Neural cell (in vitro differentiated cells): Measurements from ENCODE around the gene KRTAP10-4. TPM values are rescaled to one million over a fixed set of nuclear protein-coding genes. Genes with fewer than 3 reads are reported as not detected.
"Not testable (repeated sequence)": the region's sequence is repeated elsewhere in the genome, so short reads cannot be mapped to it uniquely, and the experiment has no call there.

Experiments
- H2AFZ ChIP-seq: fragments of 200-600, 300-800 bp; sonication (generic), shearing (Covaris generic); 2 replicates; pipeline ENCODE4 v1.6.0; 2014; ENCODE audit warnings: low read depth, mild to moderate bottlenecking, antibody characterized with exemption, low read length, moderate library complexity
- H3F3A ChIP-seq: fragments of 200-600 bp; shearing (Covaris generic); 2 replicates; pipeline ENCODE4 v1.6.1; 2016; ENCODE audit warnings: mild to moderate bottlenecking, moderate library complexity, mixed read lengths, antibody characterized with exemption, low read length; ENCODE audit not compliant: insufficient read depth, poor library complexity, severe bottlenecking
- H3K27ac ChIP-seq: fragments of 200-600, 300-800 bp; sonication (generic), shearing (Covaris generic); 2 replicates; pipeline ENCODE4 v1.5.1; 2014; ENCODE audit warnings: mild to moderate bottlenecking, low read length, moderate library complexity
- H3K27me3 ChIP-seq: fragments of 300-800, 200-600 bp; sonication (generic), shearing (Covaris generic); 2 replicates; pipeline ENCODE4 v1.6.0; 2014; ENCODE audit warnings: mild to moderate bottlenecking, low read depth, low read length, moderate library complexity; ENCODE audit not compliant: insufficient read depth
- H3K36me3 ChIP-seq: fragments of 300-800, 200-600 bp; sonication (generic), shearing (Covaris generic); 2 replicates; pipeline ENCODE4 v1.5.1; 2014; ENCODE audit warnings: mild to moderate bottlenecking, antibody characterized with exemption, low read length, moderate library complexity; ENCODE audit not compliant: insufficient read depth
- H3K4me2 ChIP-seq: fragments of 300-800, 200-600 bp; sonication (generic), shearing (Covaris generic); 2 replicates; pipeline ENCODE4 v1.6.0; 2014; ENCODE audit warnings: mild to moderate bottlenecking, low read length
- H3K4me3 ChIP-seq: fragments of 300-800, 200-600 bp; sonication (generic), shearing (Covaris generic); 2 replicates; pipeline ENCODE4 v1.5.1; 2014; ENCODE audit warnings: mild to moderate bottlenecking, low read length, moderate library complexity
- H3K79me2 ChIP-seq: fragments of 200-600 bp; shearing (Covaris generic); replicated peaks from 2 replicates; pipeline ENCODE4 v1.6.0; 2014; ENCODE audit warnings: mild to moderate bottlenecking, low read length, moderate library complexity; ENCODE audit not compliant: insufficient read depth
- H3K9ac ChIP-seq: fragments of 300-800, 200-600 bp; sonication (generic), shearing (Covaris generic); 2 replicates; pipeline ENCODE4 v1.6.1; 2016; ENCODE audit warnings: mild to moderate bottlenecking, low read length, mixed read lengths
- H3K9me2 ChIP-seq: fragments of 200-600 bp; shearing (Covaris generic); 2 replicates; pipeline ENCODE4 v1.6.1; 2016; ENCODE audit warnings: mild to moderate bottlenecking, low read length, mixed read lengths; ENCODE audit not compliant: insufficient read depth
- H3K9me3 ChIP-seq: fragments of 200-600, 300-800 bp; sonication (generic), shearing (Covaris generic); 2 replicates; pipeline ENCODE4 v1.6.1; 2016; ENCODE audit warnings: mild to moderate bottlenecking, mixed run types, low read length, moderate library complexity, mixed read lengths
- H4K20me1 ChIP-seq: fragments of 200-600 bp; shearing (Covaris generic); 2 replicates; pipeline ENCODE4 v1.6.1; 2016; ENCODE audit warnings: mild to moderate bottlenecking, mixed run types; ENCODE audit not compliant: insufficient read depth
- CTCF ChIP-seq: fragments of 450-650 bp; IDR thresholded peaks from 2 replicates; pipeline ENCODE4 v1.5.1; 2014; ENCODE audit warnings: antibody characterized with exemption, mild to moderate bottlenecking, moderate library complexity; ENCODE audit not compliant: poor library complexity, severe bottlenecking
- EP300 ChIP-seq: fragments of 450-650 bp; conservative IDR thresholded peaks from 2 replicates; pipeline ENCODE4 v1.6.1; 2014; ENCODE audit warnings: antibody characterized with exemption, mild to moderate bottlenecking, moderate library complexity; ENCODE audit not compliant: poor library complexity, severe bottlenecking
- EZH2 ChIP-seq: fragments of 200-600, 300-800 bp; shearing (Covaris generic), sonication (generic); IDR thresholded peaks from 2 replicates; pipeline ENCODE4 v1.6.1; 2014; ENCODE audit warnings: antibody characterized with exemption, low read length, borderline replicate concordance, mild to moderate bottlenecking; ENCODE audit not compliant: insufficient read depth, poor library complexity, severe bottlenecking
- MXI1 ChIP-seq: fragments of 450-650 bp; conservative IDR thresholded peaks from 2 replicates; pipeline ENCODE4 v1.6.1; 2014; ENCODE audit warnings: antibody characterized with exemption, mild to moderate bottlenecking; ENCODE audit not compliant: poor library complexity, severe bottlenecking
- POLR2AphosphoS5 ChIP-seq: IDR thresholded peaks from 2 replicates; pipeline ENCODE4 v1.6.1; 2012
- RAD21 ChIP-seq: fragments of 450-650 bp; conservative IDR thresholded peaks from 2 replicates; pipeline ENCODE4 v1.6.1; 2014; ENCODE audit warnings: antibody characterized with exemption, mild to moderate bottlenecking, moderate library complexity
- REST ChIP-seq: IDR thresholded peaks from 2 replicates; pipeline ENCODE4 v1.6.1; 2012; ENCODE audit warnings: borderline replicate concordance
- SMC3 ChIP-seq: fragments of 450-650 bp; conservative IDR thresholded peaks from 2 replicates; pipeline ENCODE4 v1.6.1; 2014; ENCODE audit warnings: antibody characterized with exemption, mild to moderate bottlenecking, moderate library complexity; ENCODE audit not compliant: poor library complexity
- TAF1 ChIP-seq: IDR thresholded peaks from 2 replicates; pipeline ENCODE4 v1.6.1; 2012; ENCODE audit warnings: low read depth
- polyA plus RNA-seq: library from polyadenylated mRNA; depleted of rRNA; stranded (reverse); fragments of >200 nt; gene quantifications from 2 replicates; pipeline ENCODE4 v1.2.3, GENCODE V29; 2014

KRTAP10-4 gene
- polyA plus RNA-seq, 1 donor from 2014 or later: not detected

DNA sequence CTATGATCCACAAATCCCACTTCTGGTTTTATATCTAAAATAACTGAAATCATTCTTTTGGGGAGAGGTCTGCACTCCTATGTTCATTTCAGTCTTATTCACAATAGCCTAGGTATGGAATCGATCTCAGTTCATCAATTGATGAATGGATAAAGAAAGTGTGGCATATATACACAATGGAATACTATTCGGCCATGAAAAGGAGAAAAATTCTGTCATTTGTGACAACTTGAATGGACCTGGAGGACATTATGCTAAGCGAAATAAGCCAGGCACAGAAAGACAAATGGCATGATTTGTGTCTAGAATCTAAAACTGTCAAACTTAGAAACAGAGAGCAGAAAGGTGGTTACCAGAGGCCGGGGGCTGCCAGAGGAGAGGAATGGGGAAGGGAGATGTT is 33.0 kb downstream of the KRTAP10-4 start:
- H4K20me1 ChIP-seq: no peaks in the 10 kb centered on the region
- TF ChIP-seq CTCF (no peak), TAF1 (no peak), SMC3 (no peak), RAD21 (no peak), MXI1 (no peak), EP300 (no peak), REST (no peak), POLR2AphosphoS5 (no peak), EZH2 (no peak)
- no peak overlapping the region for H3K4me2 ChIP-seq
- no peak overlapping the region for H3K27ac ChIP-seq
- H3K36me3 ChIP-seq: no peaks in the 10 kb centered on the region
- H3K9me3 ChIP-seq: peaks cover 4% of the 10 kb centered on the region
- H2AFZ ChIP-seq: no peak overlapping the region
- H3K27me3 ChIP-seq: no peaks in the 10 kb centered on the region
- no peaks in the 10 kb centered on the region for H3F3A ChIP-seq
- no peaks in the 10 kb centered on the region for H3K9me2 ChIP-seq
- no peak overlapping the region for H3K4me3 ChIP-seq
- no peak overlapping the region for H3K9ac ChIP-seq
- no peaks in the 10 kb centered on the region for H3K79me2 ChIP-seq

GRCh38 chr21:44609193-44609592 is 35.7 kb downstream of the KRTAP10-4 start:
- H3K36me3 ChIP-seq: no peaks in the 10 kb centered on the region
- H2AFZ ChIP-seq: no peak overlapping the region
- no peak overlapping the region for H3K4me3 ChIP-seq
- H3K4me2 ChIP-seq: no peak overlapping the region
- TF ChIP-seq SMC3: no peak
- TF ChIP-seq CTCF: no peak
- no peak for TF ChIP-seq MXI1
- TF ChIP-seq TAF1: no peak
- TF ChIP-seq RAD21: no peak
- no peak for TF ChIP-seq EP300
- TF ChIP-seq EZH2: no peak
- no peak for TF ChIP-seq POLR2AphosphoS5
- TF ChIP-seq REST: no peak
- H3K27me3 ChIP-seq: no peaks in the 10 kb centered on the region
- no peaks in the 10 kb centered on the region for H4K20me1 ChIP-seq
- no peaks in the 10 kb centered on the region for H3F3A ChIP-seq
- H3K9me3 ChIP-seq: no peaks in the 10 kb centered on the region
- H3K9ac ChIP-seq: no peak overlapping the region
- H3K9me2 ChIP-seq: no peaks in the 10 kb centered on the region
- no peak overlapping the region for H3K27ac ChIP-seq
- H3K79me2 ChIP-seq: no peaks in the 10 kb centered on the region

DNA sequence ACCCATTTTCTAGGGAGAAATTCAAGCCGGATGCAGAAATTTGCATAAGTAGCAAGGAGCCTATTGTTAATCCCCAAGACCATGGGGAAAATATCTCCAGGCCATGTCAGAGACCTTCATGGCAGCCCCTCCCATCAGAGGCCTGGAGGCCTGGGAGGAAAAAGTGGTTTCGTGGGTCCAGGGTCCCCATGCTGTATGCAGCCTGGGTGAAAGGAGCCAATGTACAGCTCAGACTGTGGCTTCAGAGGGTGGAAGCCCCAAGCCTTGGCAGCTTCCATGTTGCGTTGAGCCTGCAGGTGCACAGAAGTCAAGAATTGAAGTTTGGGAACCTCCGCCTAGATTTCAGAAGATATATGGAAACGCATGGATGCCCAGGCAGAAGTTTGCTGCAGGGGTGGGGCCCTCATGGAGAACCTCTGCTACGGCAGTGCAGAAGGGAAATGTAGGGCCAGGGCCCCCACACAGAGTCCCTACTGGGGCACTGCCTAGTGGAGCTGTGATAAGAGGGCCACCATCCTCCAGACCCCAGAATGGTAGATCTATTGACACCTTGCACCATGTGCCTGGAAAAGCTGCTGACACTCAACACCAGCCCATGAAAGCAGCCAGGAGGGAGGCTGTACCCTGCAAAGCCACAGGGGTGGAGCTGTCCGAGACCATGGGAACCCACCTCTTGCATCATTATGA is 36.8 kb downstream of the KRTAP10-4 start:
- H3F3A ChIP-seq, H3K9me3 ChIP-seq, H3K9ac ChIP-seq, H3K9me2 ChIP-seq, H3K27ac ChIP-seq, H2AFZ ChIP-seq, H3K79me2 ChIP-seq, H3K4me3 ChIP-seq, H3K27me3 ChIP-seq, H3K4me2 ChIP-seq, H4K20me1 ChIP-seq, H3K36me3 ChIP-seq: not testable (repeated sequence)
